GM18508 (cell line): Measurements from ENCODE around the gene SSR3.

Source experiments
- ATAC-seq: cut with Tn5 transposase; IDR thresholded peaks from one replicate; pipeline ENCODE4 v1.9.1; 2021; ENCODE audit warnings: moderate number of reproducible peaks; ENCODE audit not compliant: insufficient read depth, unreplicated experiment

SSR3 gene

GRCh38 chr3:156497326-156497725 lies 57.6 kb downstream of the SSR3 start:
- no peak for ATAC-seq

GRCh38 chr3:156495816-156496215 lies 59.1 kb downstream of the SSR3 start:
- ATAC-seq, result no peak

GRCh38 chr3:156493887-156494286 lies 61.0 kb downstream of the SSR3 start:
- no peak for ATAC-seq

DNA sequence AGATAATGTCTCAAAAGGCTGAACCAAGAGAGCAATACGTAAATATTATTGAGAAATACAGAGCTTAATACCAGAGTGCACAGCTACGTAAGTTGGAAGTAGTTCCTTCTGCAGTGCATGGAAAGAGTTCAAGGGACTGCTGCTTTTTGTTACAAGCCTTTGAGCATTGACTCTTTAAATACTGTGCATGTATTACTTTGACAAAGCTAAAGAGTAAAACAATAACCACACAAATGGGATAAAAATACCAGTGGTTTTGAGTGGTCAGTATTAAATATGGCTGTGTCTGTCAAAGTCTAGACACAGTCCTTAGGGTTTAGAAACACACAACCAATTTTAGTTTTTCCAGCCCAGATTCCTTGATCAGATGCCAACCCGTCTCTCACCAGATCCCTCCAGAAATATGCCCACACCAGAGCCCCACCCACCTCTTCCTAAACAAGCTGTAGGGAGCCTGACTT lies 62.1 kb downstream of the SSR3 start:
- ATAC-seq, result no peak

DNA sequence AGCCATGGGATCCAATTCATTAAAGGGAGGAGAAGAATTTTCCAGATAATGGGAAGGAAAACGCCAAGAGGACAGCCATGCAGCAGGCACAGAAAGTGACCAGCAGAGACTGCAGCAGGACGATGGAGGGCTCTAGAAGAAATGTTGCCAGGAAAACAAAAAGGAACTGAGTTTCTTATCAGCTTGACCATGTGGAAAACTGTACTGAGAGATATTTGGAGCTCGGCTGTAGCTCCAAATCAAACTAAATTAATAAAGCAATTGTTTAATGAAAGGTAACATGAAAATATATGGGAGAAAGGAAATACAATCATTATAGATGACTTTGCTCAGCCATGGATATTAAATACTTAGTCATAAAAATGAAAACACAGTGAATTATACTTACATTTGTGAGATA lies 63.7 kb downstream of the SSR3 start:
- ATAC-seq, result no peak
